Right lobe of liver (tissue), 6 donors: ENCODE data around the gene OSBPL10. TPM values are rescaled to one million over a fixed set of nuclear protein-coding genes. Genes with fewer than 3 reads are reported as not detected.
A peak's percentile ranks its signal among the peaks of the same experiment; 100 is the strongest.

ENCODE experiments used
- ATAC-seq, 4 donors: fragments of 200-7000 bp; cut with Tn5 transposase; one replicate each; pipeline ENCODE4 v1.9.1; 2020; ENCODE audit warnings: mild to moderate bottlenecking in 4 of 4, moderate library complexity in 4 of 4
- DNase-seq, 3 donors: peaks; one replicate each; pipeline ENCODE4 v3.0.0-alpha.2; 2020
- H3K27ac ChIP-seq, 3 donors: fragments of 200-600 bp; one replicate each; pipeline ENCODE4 v1.8.0; 2022
- H3K27me3 ChIP-seq, 2 donors: fragments of 200-600 bp; one replicate each; pipeline ENCODE4 v1.8.0; 2022
- H3K36me3 ChIP-seq, 4 donors: fragments of 200-600 bp; sonication (generic) in 1 of 4; one replicate each; pipeline versions ENCODE4 v1.5.1 to v1.8.0; 2017 to 2022; ENCODE audit warnings: control low read depth in 1 of 4
- H3K4me1 ChIP-seq, 4 donors: fragments of 200-600 bp; sonication (generic) in 1 of 4; one replicate each; pipeline versions ENCODE4 v1.5.1 to v1.8.0; 2017 to 2022; ENCODE audit warnings: control low read depth in 1 of 4
- H3K4me3 ChIP-seq, 3 donors: fragments of 200-600 bp; one replicate each; pipeline ENCODE4 v1.8.0; 2022
- H3K9me3 ChIP-seq, 4 donors: fragments of 200-600 bp; sonication (generic) in 1 of 4; one replicate each; pipeline versions ENCODE4 v1.5.1 to v1.8.0; 2017 to 2022; ENCODE audit warnings: control low read depth in 1 of 4
- CTCF ChIP-seq, 4 donors: fragments of 200-600 bp in 3 of 4; fragments of 450-650 bp in 1 of 4; IDR thresholded peaks; one replicate each; pipeline versions ENCODE4 v1.5.1 to v1.8.0; 2016 to 2022; ENCODE audit warnings: antibody characterized with exemption in 4 of 4, mild to moderate bottlenecking in 2 of 4
- POLR2A ChIP-seq: fragments of 450-650 bp; IDR thresholded peaks from one replicate; pipeline ENCODE4 v1.6.1; 2017; ENCODE audit warnings: antibody characterized with exemption, mild to moderate bottlenecking
- WGBS: methylation state at CpG from one replicate; pipeline ENCODE4 v1.1.6; 2018; ENCODE audit warnings: low coverage, low lambda C conversion rate; ENCODE audit not compliant: insufficient coverage; ENCODE audit errors: missing lambda C conversion rate; 5-methylcytosine and 5-hydroxymethylcytosine counted together
- intact Hi-C, 2 donors: fragments of 100-400 bp; cut with DNase I; formaldehyde crosslinking; loops; one replicate each; pipeline versions ENCODE4 v1.11.2 to v1.14.1; 2022
- total RNA-seq, 6 experiments: library from RNA; depleted of rRNA in 2 of 6; stranded (reverse); fragments of >200 nt in 2 of 6; fragmentation: NEBNext Ultra II Directional in 3 of 6; extraction: Animal tissue kit (Norgen Biotek cat#: 25700) in 3 of 6; gene quantifications; one replicate each; pipeline versions ENCODE4 v1.1.0 to v1.2.4, GENCODE V29; 2016 to 2023
- donor health status: DM: no; HTN: yes; CAD: no.
- donor health status: DM: no; HTN: no; CAD: no.
- donor health status: DM: no; HTN: no; CAD: no.
- donor health status: DM: no; HTN: yes; CAD: no.
- donor health status: DM: no; HTN: yes; CAD: no.

OSBPL10 gene
- total RNA-seq, 6 experiments from 2014 or later = 2.2 to 13.0 (median 3.7) TPM

GRCh38 chr3:31911643-31912042 is 69.4 kb downstream of the OSBPL10 start:
- DNase-seq = no peak
- Histone ChIP-seq H3K27ac (no peak overlapping the region), H3K36me3 (no peaks in the 10 kb centered on the region), H3K4me3 (no peak overlapping the region), H3K27me3 (no peaks in the 10 kb centered on the region), H3K4me1 (no peaks in the 10 kb centered on the region), H3K9me3 (peaks cover 0 to 3% (median 0%) of the 10 kb centered on the region in 4 donors)
- intact Hi-C loops = no loop called here
- no peak for TF ChIP-seq CTCF (IDR thresholded peaks at IDR 0.05)
- 87% methylated on average over 3 of the region's 3 CpGs for WGBS
- ATAC-seq = no peak

GRCh38 chr3:31911124-31911523 is 69.9 kb downstream of the OSBPL10 start:
- Histone ChIP-seq H3K36me3 (no peaks in the 10 kb centered on the region), H3K27me3 (no peaks in the 10 kb centered on the region), H3K9me3 (peaks cover 0 to 3% (median 0%) of the 10 kb centered on the region in 4 donors), H3K4me1 (no peaks in the 10 kb centered on the region), H3K27ac (no peak overlapping the region), H3K4me3 (no peak overlapping the region)
- TF ChIP-seq CTCF (IDR thresholded peaks at IDR 0.05) = no peak
- TF ChIP-seq POLR2A = no peak
- WGBS = 71% methylated on average over 2 of the region's 3 CpGs
- no peak for ATAC-seq
- intact Hi-C loops = no loop called here
- DNase-seq = no peak

GRCh38 chr3:31909455-31909854 is 71.6 kb downstream of the OSBPL10 start:
- no peak overlapping the region for H3K27ac ChIP-seq
- H3K27me3 ChIP-seq = no peaks in the 10 kb centered on the region
- ATAC-seq (no peak), DNase-seq (no peak)
- WGBS = 80% methylated on average over 7 of the region's 7 CpGs
- H3K4me3 ChIP-seq = no peak overlapping the region
- no peak for TF ChIP-seq CTCF (IDR thresholded peaks at IDR 0.05)
- no peak for TF ChIP-seq POLR2A
- H3K4me1 ChIP-seq = no peaks in the 10 kb centered on the region
- H3K9me3 ChIP-seq = peaks cover 0 to 3% (median 0%) of the 10 kb centered on the region in 4 donors
- intact Hi-C loops = no loop called here
- no peaks in the 10 kb centered on the region for H3K36me3 ChIP-seq

- TF ChIP-seq POLR2A = no peak
- TF ChIP-seq CTCF (IDR thresholded peaks at IDR 0.05) = no peak
- peaks cover 0 to 3% (median 0%) of the 10 kb centered on the region in 4 donors for H3K9me3 ChIP-seq
- intact Hi-C loops = no loop called here
- H3K4me1 ChIP-seq = no peaks in the 10 kb centered on the region
- H3K27ac ChIP-seq = no peak overlapping the region
- WGBS = 36% methylated on average over 5 of the region's 5 CpGs
- no peak for DNase-seq
- no peaks in the 10 kb centered on the region for H3K36me3 ChIP-seq
- ATAC-seq = peak; percentile 19 to 38 (median 29)
- H3K4me3 ChIP-seq = no peak overlapping the region
- H3K27me3 ChIP-seq = no peaks in the 10 kb centered on the region
Observed at GRCh38 chr3:31908391-31909097, 72.5 kb downstream of the OSBPL10 start.
